Measurements from ENCODE around the gene STAB2.

STAB2 gene

DNA sequence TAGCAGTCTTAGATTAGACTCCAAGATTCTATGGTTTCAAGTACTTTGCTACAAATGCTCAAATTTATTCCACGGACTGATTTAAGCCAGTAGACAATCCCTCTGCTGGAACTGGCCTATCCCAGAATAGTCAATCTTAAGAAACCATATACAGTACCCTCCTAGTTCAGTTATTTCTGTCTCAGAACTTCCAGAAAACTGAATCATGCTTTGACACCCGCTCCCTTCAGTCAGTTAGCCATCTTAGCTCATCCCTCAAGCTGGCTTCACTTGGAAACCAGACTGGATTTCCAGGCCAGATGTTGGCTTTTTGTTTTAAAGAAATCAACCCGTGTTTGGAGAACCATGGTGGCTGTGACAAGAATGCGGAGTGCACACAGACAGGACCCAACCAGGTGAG is 128.4 kb downstream of the STAB2 start:
- Histone ChIP-seq H2AFZ (ENCODE audit: low read depth) (no peak overlapping the region), H3K79me2 (ENCODE audit: insufficient read depth, low read depth) (no peaks in the 10 kb centered on the region), H3K9ac (no peak overlapping the region), H3K4me2 (no peak overlapping the region), H3K27ac (no peak overlapping the region), H3K4me3 (IDR thresholded peaks at IDR 0.05; ENCODE audit: insufficient read depth, low read depth, low read length) (no peak overlapping the region), H3K36me3 (ENCODE audit: insufficient read depth) (no peaks in the 10 kb centered on the region), H4K20me1 (ENCODE audit: insufficient read depth) (no peaks in the 10 kb centered on the region), H3K4me1 (ENCODE audit: low read depth, poor library complexity, severe bottlenecking) (peaks cover 28% of the 10 kb centered on the region), H3K27me3 (ENCODE audit: insufficient read depth, low read depth) (no peaks in the 10 kb centered on the region)
- TF ChIP-seq, protein P1, sequence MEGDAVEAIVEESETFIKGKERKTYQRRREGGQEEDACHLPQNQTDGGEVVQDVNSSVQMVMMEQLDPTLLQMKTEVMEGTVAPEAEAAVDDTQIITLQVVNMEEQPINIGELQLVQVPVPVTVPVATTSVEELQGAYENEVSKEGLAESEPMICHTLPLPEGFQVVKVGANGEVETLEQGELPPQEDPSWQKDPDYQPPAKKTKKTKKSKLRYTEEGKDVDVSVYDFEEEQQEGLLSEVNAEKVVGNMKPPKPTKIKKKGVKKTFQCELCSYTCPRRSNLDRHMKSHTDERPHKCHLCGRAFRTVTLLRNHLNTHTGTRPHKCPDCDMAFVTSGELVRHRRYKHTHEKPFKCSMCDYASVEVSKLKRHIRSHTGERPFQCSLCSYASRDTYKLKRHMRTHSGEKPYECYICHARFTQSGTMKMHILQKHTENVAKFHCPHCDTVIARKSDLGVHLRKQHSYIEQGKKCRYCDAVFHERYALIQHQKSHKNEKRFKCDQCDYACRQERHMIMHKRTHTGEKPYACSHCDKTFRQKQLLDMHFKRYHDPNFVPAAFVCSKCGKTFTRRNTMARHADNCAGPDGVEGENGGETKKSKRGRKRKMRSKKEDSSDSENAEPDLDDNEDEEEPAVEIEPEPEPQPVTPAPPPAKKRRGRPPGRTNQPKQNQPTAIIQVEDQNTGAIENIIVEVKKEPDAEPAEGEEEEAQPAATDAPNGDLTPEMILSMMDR (conservative IDR thresholded peaks at IDR 0.05; ENCODE audit: low read depth, low read length), result no peak

DNA sequence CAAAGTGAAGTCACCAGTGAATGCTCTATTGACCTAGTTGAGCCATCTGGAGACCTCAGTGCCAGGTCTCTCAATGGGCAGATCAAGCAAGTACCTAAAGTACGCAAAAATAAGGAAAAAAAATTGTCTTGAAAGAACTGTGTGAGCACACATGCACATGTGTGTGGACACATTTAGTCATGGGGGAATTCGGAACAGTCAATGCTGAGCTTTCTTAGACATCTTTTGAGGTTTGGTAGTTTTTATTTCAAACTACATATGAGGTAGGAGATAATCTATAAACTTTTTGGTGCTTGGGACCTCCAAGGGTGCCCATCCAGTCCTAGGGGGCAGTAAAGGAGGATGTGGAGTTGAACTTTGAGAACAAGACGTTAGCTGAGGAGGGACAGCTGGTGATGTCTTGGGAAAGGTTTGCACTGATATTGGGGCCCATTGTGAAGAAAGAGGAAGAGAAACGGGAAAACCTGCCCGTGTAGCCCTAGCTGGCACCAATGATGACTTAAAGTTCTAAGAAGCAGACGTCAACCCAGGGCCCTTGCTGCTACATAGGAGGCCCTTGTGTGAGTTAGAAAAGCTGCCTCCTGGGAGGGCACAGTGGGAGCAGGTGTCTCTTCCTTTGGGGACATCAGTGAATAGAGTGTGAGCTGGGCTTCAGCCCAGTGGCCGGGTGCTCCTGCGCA is 129.6 kb downstream of the STAB2 start:
- H3K9ac ChIP-seq, result no peak overlapping the region
- TF ChIP-seq, protein P1 (conservative IDR thresholded peaks at IDR 0.05; ENCODE audit: low read depth, low read length), result no peak

DNA sequence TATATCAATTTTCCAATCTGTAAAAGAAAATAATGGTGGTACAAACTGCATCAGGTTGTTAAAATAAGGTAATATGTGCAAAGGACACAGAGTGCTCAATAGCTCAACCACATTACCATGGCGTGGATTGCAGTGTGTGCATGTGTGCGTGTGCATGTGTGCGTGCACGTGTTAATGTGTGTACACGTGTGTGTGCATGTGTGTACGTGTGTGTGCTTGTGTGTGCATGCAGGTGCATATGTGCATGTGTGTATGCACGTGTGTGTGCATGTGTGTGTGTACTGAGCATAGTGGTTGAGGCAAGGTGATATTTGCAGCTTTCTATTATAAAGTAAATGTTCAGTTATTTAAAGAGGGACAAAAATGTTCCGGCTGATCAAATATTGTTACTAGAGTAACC is 138.3 kb downstream of the STAB2 start:
- Histone ChIP-seq H4K20me1 (ENCODE audit: insufficient read depth) (no peaks in the 10 kb centered on the region), H3K36me3 (ENCODE audit: insufficient read depth) (no peaks in the 10 kb centered on the region), H3K27ac (no peak overlapping the region), H2AFZ (ENCODE audit: low read depth) (no peak overlapping the region), H3K79me2 (ENCODE audit: insufficient read depth, low read depth) (no peaks in the 10 kb centered on the region), H3K4me2 (no peak overlapping the region), H3K9ac (no peak overlapping the region), H3K27me3 (ENCODE audit: insufficient read depth, low read depth) (no peaks in the 10 kb centered on the region), H3K4me1 (ENCODE audit: low read depth, poor library complexity, severe bottlenecking) (no peaks in the 10 kb centered on the region), H3K4me3 (IDR thresholded peaks at IDR 0.05; ENCODE audit: insufficient read depth, low read depth, low read length) (no peak overlapping the region)
- TF ChIP-seq, protein P1 (conservative IDR thresholded peaks at IDR 0.05; ENCODE audit: low read depth, low read length), result no peak

More for the DNA sequence above, 129.6 kb downstream of the STAB2 start:
- Histone ChIP-seq H3K27me3 (ENCODE audit: insufficient read depth, low read depth) (no peaks in the 10 kb centered on the region), H3K79me2 (ENCODE audit: insufficient read depth, low read depth) (no peaks in the 10 kb centered on the region), H3K4me3 (IDR thresholded peaks at IDR 0.05; ENCODE audit: insufficient read depth, low read depth, low read length) (no peak overlapping the region), H4K20me1 (ENCODE audit: insufficient read depth) (no peaks in the 10 kb centered on the region), H3K27ac (no peak overlapping the region), H2AFZ (ENCODE audit: low read depth) (no peak overlapping the region), H3K4me2 (no peak overlapping the region), H3K4me1 (ENCODE audit: low read depth, poor library complexity, severe bottlenecking) (peaks cover 24% of the 10 kb centered on the region), H3K36me3 (ENCODE audit: insufficient read depth) (no peaks in the 10 kb centered on the region)

DNA sequence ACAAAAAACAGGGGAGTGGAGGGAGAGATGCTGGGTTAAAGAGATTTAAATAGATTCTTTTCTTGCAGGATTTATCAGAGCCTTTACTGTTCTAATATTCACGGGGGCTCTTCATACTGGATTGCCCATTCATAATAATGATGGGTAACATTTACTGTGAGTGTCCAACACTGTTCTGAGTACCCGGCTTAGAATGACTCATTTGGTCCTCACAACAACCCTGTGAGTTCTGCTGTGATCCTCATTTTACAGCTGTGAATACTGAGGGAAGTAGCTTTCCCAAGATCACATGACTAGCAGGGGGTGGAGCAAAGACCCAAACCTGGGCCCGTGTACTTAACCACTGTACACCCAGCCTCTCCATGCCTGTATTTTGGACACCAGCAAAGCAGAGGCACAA is 140.6 kb downstream of the STAB2 start:
- Histone ChIP-seq H3K4me3 (IDR thresholded peaks at IDR 0.05; ENCODE audit: insufficient read depth, low read depth, low read length) (no peak overlapping the region), H4K20me1 (ENCODE audit: insufficient read depth) (no peaks in the 10 kb centered on the region), H3K36me3 (ENCODE audit: insufficient read depth) (no peaks in the 10 kb centered on the region), H3K27me3 (ENCODE audit: insufficient read depth, low read depth) (no peaks in the 10 kb centered on the region), H3K4me1 (ENCODE audit: low read depth, poor library complexity, severe bottlenecking) (no peaks in the 10 kb centered on the region), H3K27ac (no peak overlapping the region), H3K79me2 (ENCODE audit: insufficient read depth, low read depth) (no peaks in the 10 kb centered on the region), H2AFZ (ENCODE audit: low read depth) (no peak overlapping the region), H3K4me2 (no peak overlapping the region), H3K9ac (no peak overlapping the region)
- TF ChIP-seq, protein P1 (conservative IDR thresholded peaks at IDR 0.05; ENCODE audit: low read depth, low read length), result no peak

Data from KMS-11 (cell line).